Kidney epithelial cell (primary cell): ENCODE results near the gene RPTOR. TPM values are rescaled to one million over a fixed set of nuclear protein-coding genes. Genes with fewer than 3 reads are reported as not detected.

Experiments used
- DNase-seq: peaks from one replicate; pipeline ENCODE4 v3.0.0-alpha.2; 2010; ENCODE audit warnings: low read depth
- H3K27me3 ChIP-seq: 2 replicates; pipeline ENCODE4 v1.6.0; 2011; ENCODE audit warnings: low read length; ENCODE audit not compliant: control insufficient read depth, insufficient read depth
- H3K36me3 ChIP-seq: 2 replicates; pipeline ENCODE4 v1.5.1; 2011; ENCODE audit warnings: low read length; ENCODE audit not compliant: control insufficient read depth, insufficient read depth
- H3K4me3 ChIP-seq: 2 replicates; pipeline ENCODE4 v1.5.1; 2011; ENCODE audit warnings: low read depth, mild to moderate bottlenecking, control low read depth, low read length
- total RNA-seq: library from RNA; depleted of rRNA; stranded (reverse); fragments of >200 nt; gene quantifications from 2 replicates; pipeline ENCODE4 v1.2.3, GENCODE V29; 2015
- TF ChIP-seq, protein P1 (sequence below): IDR thresholded peaks from 2 replicates; pipeline ENCODE4 v1.5.1; 2011; ENCODE audit warnings: mild to moderate bottlenecking, moderate library complexity, low read length, control low read depth, inconsistent platforms; ENCODE audit not compliant: insufficient read depth, poor library complexity, severe bottlenecking

RPTOR gene
- total RNA-seq, 1 donor from 2014 or later: 22.7 TPM

DNA sequence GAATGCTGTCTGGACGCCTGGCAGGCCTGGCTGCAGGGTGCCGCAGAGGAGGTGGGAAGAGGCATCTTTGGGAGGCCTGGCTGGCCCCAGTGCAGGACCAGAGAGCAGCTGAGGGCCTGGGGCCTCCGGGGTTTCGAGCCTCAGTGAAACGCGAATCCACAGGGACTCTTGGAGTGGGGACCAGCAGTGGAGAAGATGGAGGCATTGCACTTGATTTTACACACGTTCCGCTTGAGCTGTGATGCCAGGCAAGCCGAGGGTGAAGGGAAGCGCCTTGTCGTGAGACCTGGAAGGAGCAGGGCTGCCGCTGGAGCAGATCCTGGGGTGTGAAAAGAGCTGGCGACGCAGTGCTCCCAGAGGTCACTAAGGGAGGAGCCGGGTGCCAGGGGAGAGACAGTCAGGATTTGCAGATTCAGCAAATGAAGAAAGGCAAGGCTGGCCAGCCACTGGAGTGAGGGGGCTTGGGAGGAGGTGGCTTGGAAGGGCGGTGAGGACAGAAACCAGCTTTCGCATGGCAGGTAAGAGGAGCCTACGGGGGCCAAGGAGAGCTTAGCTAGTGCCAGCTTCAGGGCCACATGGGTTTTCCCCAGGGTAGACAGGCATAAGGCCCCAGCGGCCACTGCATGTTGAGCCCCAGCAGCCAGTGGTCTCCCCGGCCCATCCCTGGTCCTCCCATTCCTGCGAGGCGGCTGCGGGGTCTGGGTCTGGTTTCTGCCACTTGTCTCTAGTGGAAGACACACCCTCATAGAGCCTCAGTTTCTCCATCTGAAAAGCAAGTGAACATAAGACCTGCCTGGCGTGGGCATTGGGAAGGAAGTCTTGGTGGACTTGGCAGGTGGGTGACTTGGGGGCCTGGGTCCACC, 271.8 kb downstream of the RPTOR start:
- Histone ChIP-seq H3K4me3 (no peak overlapping the region), H3K36me3 (no peaks in the 10 kb centered on the region), H3K27me3 (no peaks in the 10 kb centered on the region)
- DNase-seq: no peak
- TF ChIP-seq, protein P1, sequence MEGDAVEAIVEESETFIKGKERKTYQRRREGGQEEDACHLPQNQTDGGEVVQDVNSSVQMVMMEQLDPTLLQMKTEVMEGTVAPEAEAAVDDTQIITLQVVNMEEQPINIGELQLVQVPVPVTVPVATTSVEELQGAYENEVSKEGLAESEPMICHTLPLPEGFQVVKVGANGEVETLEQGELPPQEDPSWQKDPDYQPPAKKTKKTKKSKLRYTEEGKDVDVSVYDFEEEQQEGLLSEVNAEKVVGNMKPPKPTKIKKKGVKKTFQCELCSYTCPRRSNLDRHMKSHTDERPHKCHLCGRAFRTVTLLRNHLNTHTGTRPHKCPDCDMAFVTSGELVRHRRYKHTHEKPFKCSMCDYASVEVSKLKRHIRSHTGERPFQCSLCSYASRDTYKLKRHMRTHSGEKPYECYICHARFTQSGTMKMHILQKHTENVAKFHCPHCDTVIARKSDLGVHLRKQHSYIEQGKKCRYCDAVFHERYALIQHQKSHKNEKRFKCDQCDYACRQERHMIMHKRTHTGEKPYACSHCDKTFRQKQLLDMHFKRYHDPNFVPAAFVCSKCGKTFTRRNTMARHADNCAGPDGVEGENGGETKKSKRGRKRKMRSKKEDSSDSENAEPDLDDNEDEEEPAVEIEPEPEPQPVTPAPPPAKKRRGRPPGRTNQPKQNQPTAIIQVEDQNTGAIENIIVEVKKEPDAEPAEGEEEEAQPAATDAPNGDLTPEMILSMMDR: no peak

DNA sequence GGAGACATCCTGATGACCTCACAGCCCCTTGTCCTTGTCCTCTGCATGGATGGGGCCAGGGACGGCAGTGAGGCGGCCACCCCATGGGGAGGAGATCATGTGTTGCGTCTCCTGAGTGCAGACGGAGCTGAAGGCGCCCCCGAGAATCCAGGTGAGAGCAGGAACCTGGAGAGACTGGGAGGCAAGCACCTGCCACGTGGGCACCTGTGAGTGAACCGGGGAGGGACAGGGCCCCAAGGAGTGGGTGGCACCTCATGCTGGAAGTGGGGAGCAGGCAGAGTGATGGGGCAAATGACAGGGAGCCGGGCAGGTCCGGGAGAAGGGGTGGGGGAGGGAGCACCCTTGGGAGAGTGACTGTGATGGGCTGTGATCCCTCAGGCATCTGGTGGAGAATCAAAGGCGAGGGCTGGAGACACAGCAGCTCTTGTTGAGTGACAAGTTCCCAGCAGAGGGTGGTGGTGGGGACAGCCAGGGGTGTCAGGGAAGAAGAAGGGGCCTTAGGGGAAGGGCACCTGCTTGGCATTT, 272.7 kb downstream of the RPTOR start:
- no peaks in the 10 kb centered on the region for H3K27me3 ChIP-seq
- H3K36me3 ChIP-seq: no peaks in the 10 kb centered on the region
- no peak overlapping the region for H3K4me3 ChIP-seq
- TF ChIP-seq, protein P1: no peak
- no peak for DNase-seq

DNA sequence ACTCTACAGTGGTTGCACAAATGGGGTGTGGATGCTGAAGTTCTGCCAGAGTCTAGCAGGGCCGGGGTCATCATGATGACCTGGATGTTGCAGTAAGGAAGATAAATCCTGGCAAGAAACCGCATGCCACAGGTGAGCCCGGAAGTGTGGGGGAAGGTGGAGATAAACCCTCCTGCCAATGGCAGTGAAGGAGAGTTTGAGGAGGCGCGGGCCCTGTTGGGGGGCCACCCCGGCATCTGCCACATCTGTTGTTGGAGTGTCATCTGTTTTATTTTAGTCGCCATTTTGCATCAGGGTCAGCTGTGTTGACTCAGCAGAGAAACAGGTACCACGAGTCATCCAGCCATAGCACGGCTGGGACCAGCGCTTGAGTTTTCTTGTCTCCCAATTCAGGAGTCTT, 273.2 kb downstream of the RPTOR start:
- DNase-seq: no peak
- no peak overlapping the region for H3K4me3 ChIP-seq
- TF ChIP-seq, protein P1: no peak
- no peaks in the 10 kb centered on the region for H3K27me3 ChIP-seq
- H3K36me3 ChIP-seq: no peaks in the 10 kb centered on the region

DNA sequence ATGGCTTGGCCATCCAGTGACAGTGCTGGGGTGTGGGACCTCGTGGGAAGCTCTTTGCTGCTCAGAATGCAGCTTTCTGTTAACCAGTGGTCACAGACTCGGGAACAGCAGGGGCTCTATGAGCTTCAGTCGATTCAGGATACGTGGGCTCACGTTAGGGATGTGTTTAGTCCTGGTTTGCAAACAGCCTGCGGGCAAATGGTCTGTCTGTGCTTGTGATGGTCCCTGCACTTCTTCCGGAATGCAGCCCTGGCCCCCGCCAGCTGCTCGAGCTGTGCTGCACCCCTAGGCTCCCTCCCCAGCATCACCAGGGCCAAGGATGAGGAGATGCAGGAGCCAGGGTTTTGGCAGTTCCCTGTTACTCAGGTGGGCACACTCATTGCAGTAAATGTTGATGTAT, 274.2 kb downstream of the RPTOR start:
- DNase-seq: no peak
- Histone ChIP-seq H3K36me3 (no peaks in the 10 kb centered on the region), H3K4me3 (no peak overlapping the region), H3K27me3 (no peaks in the 10 kb centered on the region)
- TF ChIP-seq, protein P1: no peak

GRCh38 chr17:80819422-80820164, 275.0 kb downstream of the RPTOR start:
- Histone ChIP-seq H3K36me3 (no peaks in the 10 kb centered on the region), H3K27me3 (no peaks in the 10 kb centered on the region), H3K4me3 (no peak overlapping the region)
- TF ChIP-seq, protein P1: no peak
- DNase-seq: no peak
